Mesothelial cell of epicardium (in vitro differentiated cells): ENCODE data around the gene LOXHD1. TPM values are rescaled to one million over a fixed set of nuclear protein-coding genes. Genes with fewer than 3 reads are reported as not detected.

Source experiments
- DNase-seq, 2 experiments: peaks; one replicate each; pipeline ENCODE4 v3.0.0; 2021; ENCODE audit warnings: low spot score in 2 of 2; ENCODE audit not compliant: unreplicated experiment in 2 of 2
- H3K27ac Mint-ChIP-seq: 2 replicates; pipeline ENCODE4 v1.8.0; 2021; ENCODE audit warnings: mixed read lengths
- H3K27me3 Mint-ChIP-seq: 2 replicates; pipeline ENCODE4 v1.8.0; 2021; ENCODE audit warnings: low read depth, mixed read lengths
- H3K36me3 Mint-ChIP-seq: 2 replicates; pipeline ENCODE4 v1.8.0; 2021; ENCODE audit warnings: mixed read lengths
- H3K4me1 Mint-ChIP-seq: 2 replicates; pipeline ENCODE4 v1.8.0; 2021; ENCODE audit warnings: mixed read lengths
- H3K4me3 Mint-ChIP-seq: 2 replicates; pipeline ENCODE4 v1.8.0; 2021; ENCODE audit warnings: mild to moderate bottlenecking, moderate library complexity, mixed read lengths
- H3K9me3 Mint-ChIP-seq: 2 replicates; pipeline ENCODE4 v1.8.0; 2021; ENCODE audit warnings: mixed read lengths
- CTCF ChIP-seq: fragments of 200-600 bp; sonication (generic); IDR thresholded peaks from one replicate; pipeline ENCODE4 v1.5.0; 2021; ENCODE audit warnings: antibody characterized with exemption; ENCODE audit not compliant: unreplicated experiment
- total RNA-seq: library from RNA; stranded (reverse); gene quantifications from 3 replicates; pipeline ENCODE4 v1.2.1, GENCODE V29; 2021

Gene LOXHD1
- total RNA-seq, 1 donor from 2014 or later: 0.07 TPM

- H3K27ac Mint-ChIP-seq: no peak overlapping the region
- no peak for DNase-seq
- H3K9me3 Mint-ChIP-seq: no peaks in the 10 kb centered on the region
- H3K4me1 Mint-ChIP-seq: no peaks in the 10 kb centered on the region
- no peak for TF ChIP-seq CTCF
- H3K36me3 Mint-ChIP-seq: no peaks in the 10 kb centered on the region
- peaks cover 3% of the 10 kb centered on the region for H3K27me3 Mint-ChIP-seq
- H3K4me3 Mint-ChIP-seq: no peak overlapping the region
Observed at GRCh38 chr18:46686186-46686585, 29.2 kb upstream of the LOXHD1 start.

- H3K27me3 Mint-ChIP-seq: peaks cover 4% of the 10 kb centered on the region
- H3K36me3 Mint-ChIP-seq: no peaks in the 10 kb centered on the region
- H3K9me3 Mint-ChIP-seq: no peaks in the 10 kb centered on the region
- TF ChIP-seq CTCF: no peak
- H3K4me1 Mint-ChIP-seq: no peaks in the 10 kb centered on the region
- no peak overlapping the region for H3K27ac Mint-ChIP-seq
- H3K4me3 Mint-ChIP-seq: no peak overlapping the region
- no peak for DNase-seq
Observed at GRCh38 chr18:46683252-46683651, 26.2 kb upstream of the LOXHD1 start.

DNA sequence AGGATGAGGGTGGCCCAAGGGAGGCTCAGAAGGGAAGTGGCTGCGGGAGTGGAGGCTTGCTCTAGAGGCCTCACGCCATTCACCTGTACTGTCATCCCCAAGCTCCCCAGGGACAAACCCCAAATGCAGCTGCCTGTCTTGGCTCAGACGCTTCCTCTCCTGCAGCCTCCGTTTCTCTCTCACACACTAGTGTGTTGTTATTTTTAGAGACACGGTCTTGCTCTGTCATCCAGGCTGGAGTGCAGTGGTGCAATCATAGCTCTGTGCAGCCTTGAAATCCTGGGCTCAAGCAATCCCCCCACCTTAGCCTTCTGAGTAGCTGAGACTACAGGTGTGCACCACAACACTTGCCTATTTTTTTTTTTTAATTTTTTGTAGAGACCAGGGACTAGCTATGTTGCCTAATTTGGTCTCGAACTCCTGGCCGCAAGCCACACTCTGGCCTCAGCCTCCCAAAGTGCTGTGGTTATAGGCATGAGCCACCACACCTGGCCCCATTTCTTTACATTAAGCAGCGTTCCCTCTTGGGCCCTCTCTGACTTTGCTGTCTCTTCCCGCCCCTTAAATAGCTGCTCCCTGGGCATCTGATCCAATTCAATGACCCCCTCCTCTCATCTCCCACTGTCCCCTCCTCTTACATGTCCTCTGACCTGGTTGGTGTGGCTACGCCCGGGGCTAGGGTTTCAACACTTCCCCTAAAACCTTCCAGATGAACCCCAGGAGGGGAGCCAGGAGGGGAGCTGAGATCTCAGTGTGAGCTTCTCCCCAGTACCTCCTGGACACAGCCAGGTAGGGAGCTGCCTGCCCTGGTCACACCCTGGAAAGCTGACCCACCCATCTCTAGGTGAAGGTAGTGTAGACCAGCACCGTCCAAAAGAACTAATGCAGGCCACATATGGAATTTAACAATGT, 24.0 kb upstream of the LOXHD1 start:
- Mint-ChIP-seq H3K27me3 (peaks cover 10% of the 10 kb centered on the region), H3K36me3 (no peaks in the 10 kb centered on the region), H3K4me3 (no peak overlapping the region), H3K27ac (no peak overlapping the region), H3K4me1 (no peaks in the 10 kb centered on the region), H3K9me3 (no peaks in the 10 kb centered on the region)
- no peak for TF ChIP-seq CTCF
- DNase-seq: no peak

GRCh38 chr18:46679846-46680598, 23.0 kb upstream of the LOXHD1 start:
- Mint-ChIP-seq H3K36me3 (no peaks in the 10 kb centered on the region), H3K27ac (no peak overlapping the region), H3K9me3 (no peaks in the 10 kb centered on the region), H3K27me3 (peaks cover 16% of the 10 kb centered on the region), H3K4me3 (no peak overlapping the region), H3K4me1 (no peaks in the 10 kb centered on the region)
- no peak for DNase-seq
- TF ChIP-seq CTCF: no peak

DNA sequence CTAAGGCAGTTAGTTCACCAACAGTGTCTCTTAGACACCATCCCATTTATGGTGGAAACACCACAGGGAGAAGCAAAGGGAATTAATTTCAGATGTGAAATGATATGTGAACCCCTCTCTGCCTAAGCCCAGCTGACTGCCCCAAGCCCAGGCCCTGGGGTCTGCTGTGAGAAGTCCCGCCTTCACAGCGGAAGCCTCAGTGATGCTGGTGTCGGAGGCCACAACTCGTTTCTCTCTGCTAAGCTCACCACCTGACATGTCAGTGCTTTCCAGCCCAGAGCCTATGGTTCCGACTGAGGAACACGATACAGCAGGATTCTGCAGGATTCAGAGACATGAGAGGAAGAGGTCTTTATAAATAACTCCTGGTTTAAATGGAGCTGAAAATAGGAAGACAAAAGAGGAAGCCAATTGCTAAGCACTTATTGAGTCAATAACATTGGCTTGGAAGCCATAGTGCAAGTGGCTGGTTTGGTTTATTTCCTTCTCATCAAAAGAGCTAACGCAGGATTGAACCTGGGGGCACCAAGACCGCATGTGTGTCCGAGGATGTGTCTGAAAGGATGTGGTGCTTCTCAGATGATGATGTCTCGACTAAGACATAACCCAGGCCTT, 21.9 kb upstream of the LOXHD1 start:
- Mint-ChIP-seq H3K4me1 (peaks cover 2% of the 10 kb centered on the region), H3K27ac (no peak overlapping the region), H3K4me3 (no peak overlapping the region), H3K9me3 (no peaks in the 10 kb centered on the region), H3K36me3 (no peaks in the 10 kb centered on the region), H3K27me3 (peaks cover 25% of the 10 kb centered on the region)
- no peak for DNase-seq
- no peak for TF ChIP-seq CTCF
